Activated CD4-positive, alpha-beta T cell treated with anti-CD3 and anti-CD28 coated beads for 24 hours (primary cell): ENCODE data around the gene TBPL1.
"Not testable (repeated sequence)": the region's sequence is repeated elsewhere in the genome, so short reads cannot be mapped to it uniquely, and the experiment has no call there.

Source experiments
- DNase-seq, 2 donors: peaks; one replicate each; pipeline ENCODE4 v3.0.0-alpha.2; 2020; ENCODE audit warnings: low read depth in 2 of 2

Gene TBPL1

DNA sequence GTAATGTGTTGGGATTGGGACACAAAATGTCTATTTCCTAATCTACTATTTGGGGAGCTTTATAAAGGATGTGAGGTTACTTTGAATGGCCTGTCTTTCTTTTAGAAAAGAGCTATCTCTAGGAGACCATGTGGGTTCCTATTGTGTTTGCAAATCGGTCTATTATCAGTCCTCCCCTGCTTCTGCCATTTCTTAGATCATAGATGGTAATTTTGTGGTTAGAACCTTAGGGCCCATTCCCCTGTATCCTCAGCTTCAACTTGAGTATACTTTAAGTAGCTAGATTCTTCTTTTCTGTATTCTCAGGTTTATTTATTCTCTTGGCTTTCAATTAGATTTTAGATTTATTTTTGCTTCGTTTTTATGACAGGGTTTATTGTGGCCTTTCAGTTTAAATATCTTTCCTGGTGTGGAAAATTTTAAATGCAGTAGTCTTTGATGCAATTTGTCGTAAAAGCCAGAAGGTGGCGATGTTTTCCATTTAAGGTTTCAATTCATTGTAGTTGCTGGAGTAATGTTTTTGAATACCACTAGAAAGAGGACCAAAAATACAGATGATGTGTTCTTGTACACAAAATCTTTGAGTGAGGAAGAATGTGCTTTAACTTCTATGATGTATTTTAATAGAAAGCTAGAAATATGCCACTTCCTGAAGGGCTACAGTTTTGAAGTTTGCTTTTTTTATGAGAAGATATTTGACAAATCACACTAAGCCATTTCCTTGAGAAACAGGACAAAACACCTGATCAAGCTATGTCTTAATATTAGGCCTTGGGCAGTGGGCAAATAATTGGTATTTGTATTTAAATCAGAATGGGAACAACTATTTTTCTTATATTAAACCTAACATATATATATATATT lies 20.3 kb downstream of the TBPL1 start:
- DNase-seq = no peak

DNA sequence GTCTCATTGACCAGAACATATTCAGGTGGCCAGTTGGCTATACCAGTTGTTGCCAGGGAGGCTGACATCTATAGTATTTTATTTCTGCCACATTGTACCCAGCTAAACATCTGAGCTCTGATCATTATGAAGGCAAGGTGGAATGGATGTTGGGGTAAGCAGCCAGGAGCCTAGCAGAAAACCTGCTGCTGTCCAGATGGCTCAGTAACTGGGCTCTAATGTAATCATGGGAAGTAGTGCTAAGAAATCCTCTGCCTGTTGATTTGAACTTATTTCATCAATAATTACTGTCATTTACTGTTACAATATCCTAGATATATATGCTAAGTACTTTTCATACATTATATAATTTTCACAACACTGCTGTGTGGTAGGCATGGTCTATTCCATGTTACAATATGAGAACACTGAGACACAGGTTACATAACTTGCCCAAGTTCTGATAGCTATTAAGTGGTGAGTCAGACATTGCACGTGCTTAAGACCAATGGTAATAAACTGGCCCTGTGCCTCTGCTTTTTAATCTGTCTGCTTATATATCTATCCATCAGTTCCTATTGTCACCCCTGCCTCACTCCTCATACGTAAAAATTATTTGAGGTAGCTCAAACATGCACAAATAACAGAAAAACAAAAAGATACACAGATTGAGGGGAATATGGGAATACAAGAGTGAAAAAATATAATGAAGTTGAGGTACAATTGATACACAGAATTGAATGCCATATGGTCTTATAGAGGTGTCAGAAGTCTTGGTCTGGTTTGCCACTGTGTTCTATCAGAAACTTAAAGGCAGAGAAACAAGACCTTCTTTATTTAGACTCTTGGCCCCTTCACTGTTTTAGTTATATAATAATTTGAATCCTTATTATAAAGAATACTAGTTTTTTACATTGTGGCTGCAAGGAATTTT lies 25.2 kb downstream of the TBPL1 start:
- DNase-seq = no peak

GRCh38 chr6:133978896-133979240 lies 25.8 kb downstream of the TBPL1 start:
- DNase-seq = no peak

GRCh38 chr6:133979269-133979963 lies 26.4 kb downstream of the TBPL1 start:
- DNase-seq = not testable (repeated sequence)

- DNase-seq = no peak
These were observed 27.1 kb downstream of the TBPL1 start for GRCh38 chr6:133980168-133980567.

GRCh38 chr6:133983099-133983939 lies 30.3 kb downstream of the TBPL1 start:
- peak; percentile 1 to 23 for DNase-seq

DNA sequence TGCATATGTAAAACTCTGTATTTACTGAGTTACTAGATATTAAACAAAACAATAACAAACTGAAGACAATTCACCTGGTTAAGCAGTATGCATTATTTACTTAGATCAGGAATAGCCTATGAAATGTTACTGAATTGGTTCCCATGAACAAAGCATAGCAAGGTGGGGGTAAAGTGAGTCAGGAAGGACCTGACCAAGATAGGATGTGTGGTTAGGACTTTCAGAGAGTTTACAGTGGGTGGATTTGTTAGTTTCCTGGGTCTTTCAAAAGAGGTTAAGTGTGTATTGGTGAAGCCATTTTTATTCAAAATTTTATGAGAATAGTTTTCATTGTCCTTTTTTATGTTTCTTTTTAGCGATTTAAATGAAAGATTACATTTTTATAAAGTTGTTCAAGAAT lies 32.9 kb downstream of the TBPL1 start:
- no peak for DNase-seq

GRCh38 chr6:133986942-133987341 lies 33.9 kb downstream of the TBPL1 start:
- DNase-seq = no peak

- DNase-seq = no peak
These were observed 36.5 kb downstream of the TBPL1 start for GRCh38 chr6:133989525-133989924.

DNA sequence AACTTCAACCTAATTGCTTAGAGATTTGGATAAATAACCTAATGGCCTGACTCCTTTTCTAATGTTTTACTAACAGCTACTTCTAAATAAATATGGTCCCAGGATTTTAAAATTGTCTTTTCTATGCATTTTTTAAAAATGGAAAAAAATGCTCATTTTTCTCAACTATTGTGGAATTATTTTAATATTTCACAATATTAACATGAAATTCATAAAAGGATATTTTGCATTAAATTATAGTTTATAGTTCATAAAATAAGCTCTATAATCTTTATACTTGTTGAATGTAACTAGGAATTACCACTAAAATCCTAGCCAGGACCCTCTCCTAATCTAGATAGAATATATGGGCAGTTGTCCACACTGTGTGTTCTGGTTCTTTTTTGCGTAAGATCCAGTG lies 37.3 kb downstream of the TBPL1 start:
- no peak for DNase-seq

DNA sequence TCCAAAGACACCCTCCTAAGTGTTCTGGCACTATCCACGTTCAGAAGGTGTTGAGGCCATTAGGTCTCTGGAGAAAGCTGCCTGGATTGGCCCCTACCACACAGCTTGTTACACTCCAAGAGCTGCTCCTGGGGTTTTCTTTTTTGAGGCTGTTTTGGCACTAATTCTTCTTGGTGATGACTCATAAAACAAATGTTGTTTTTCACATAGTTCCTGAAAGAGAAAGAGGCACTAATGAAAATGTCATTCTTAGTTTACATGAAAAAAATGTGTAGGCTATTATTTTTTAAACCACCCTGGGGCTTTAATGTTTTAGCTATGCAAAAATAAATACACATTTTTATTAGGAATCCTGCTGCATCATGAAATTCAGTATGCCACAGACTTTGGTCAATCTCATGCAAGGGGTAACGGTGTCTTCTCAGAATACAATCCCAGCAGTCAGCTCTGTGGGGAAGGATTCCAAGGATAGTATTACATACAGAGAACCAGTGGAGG lies 38.1 kb downstream of the TBPL1 start:
- DNase-seq = no peak

- DNase-seq = no peak
These were observed 40.1 kb downstream of the TBPL1 start for GRCh38 chr6:133992992-133993680.

GRCh38 chr6:133995296-133995695 lies 42.3 kb downstream of the TBPL1 start:
- DNase-seq = no peak

- no peak for DNase-seq
These were observed 42.7 kb downstream of the TBPL1 start for GRCh38 chr6:133995758-133996157.

GRCh38 chr6:133997267-133997666 lies 44.2 kb downstream of the TBPL1 start:
- DNase-seq = no peak

GRCh38 chr6:133999305-133999704 lies 46.3 kb downstream of the TBPL1 start:
- no peak for DNase-seq

DNA sequence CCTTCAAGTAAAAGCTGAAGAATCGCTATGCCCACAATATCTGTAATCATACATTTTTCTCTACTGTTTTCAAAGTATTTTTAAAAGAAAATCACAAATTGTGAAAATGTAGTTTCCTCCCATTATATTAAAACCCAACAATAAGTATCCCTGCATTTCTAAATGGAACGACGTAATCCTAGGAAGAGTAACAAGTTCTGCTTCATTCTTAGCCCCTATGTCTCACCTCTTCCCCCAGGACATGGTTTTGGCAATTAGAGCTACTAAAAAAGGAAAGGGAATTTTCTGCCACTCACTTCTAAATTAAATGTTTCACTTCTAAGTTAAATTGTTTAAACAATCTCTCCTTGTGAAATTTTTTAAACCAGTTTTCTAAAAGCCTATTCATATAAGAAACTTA lies 47.4 kb downstream of the TBPL1 start:
- no peak for DNase-seq

- DNase-seq = no peak
These were observed 49.8 kb downstream of the TBPL1 start for GRCh38 chr6:134002821-134003220.

DNA sequence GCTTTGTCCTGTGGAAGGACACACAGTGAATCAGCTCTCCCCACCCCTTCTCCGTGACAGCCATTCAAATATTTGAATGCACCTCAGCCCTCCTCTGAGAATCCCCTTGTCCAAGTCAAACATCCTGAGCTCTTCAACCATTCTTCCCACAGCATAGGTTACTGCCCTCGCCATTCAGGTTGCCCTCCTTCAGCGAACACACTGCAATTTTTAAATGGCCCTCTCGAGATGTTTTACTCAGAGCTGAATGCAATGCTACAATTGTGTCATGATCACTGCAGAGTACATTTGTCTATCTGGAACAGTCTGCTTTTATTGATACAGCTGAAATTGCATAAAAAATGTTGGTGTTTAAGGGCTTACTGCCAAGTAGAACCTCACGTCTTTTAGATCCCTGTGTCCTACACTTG lies 50.5 kb downstream of the TBPL1 start:
- DNase-seq = no peak

DNA sequence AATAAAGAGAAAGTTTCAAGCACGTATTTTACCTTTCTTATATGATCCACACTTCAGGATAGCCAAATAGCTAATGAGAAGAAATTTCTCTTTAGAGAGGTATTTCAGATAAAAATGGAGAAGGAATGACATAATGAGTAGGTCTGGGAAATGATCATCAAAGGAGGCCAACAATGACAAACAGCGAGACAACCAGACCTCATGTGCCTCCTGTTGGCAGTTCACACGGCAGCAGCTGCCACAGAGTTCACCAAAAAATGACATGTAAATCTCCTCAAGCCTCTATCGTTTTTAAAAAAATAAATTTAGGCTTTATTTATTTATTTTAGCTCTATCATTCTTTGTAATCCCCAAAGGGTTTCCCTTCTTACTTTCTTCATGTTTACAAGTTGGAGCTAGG lies 51.7 kb downstream of the TBPL1 start:
- no peak for DNase-seq

DNA sequence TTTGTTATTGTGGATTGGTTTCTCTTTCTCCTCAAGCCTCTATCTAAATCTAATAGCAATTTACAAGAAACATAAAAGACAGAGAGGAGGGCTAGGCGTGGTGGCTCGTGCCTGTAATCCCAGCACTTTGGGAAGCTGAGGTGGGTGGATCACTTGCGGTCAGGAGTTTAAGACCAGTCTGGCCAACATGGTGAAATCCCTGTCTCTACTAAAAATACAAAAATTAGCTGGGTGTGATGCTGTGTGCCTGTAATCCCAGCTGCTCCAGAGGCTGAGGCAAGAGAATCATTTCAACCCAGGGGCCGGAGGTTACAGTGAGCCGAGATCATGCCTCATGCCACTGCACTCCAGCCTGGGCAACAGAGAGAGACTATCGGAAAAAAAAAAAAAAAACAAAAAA lies 52.8 kb downstream of the TBPL1 start:
- no peak for DNase-seq
